Activated naive CD4-positive, alpha-beta T cell treated with anti-CD3 and anti-CD28 coated beads for 36 hours (primary cell): Measurements from ENCODE around the gene TSTD1. TPM values are rescaled to one million over a fixed set of nuclear protein-coding genes. Genes with fewer than 3 reads are reported as not detected.

Source experiments
- CTCF ChIA-PET: fragments of 350-600 bp; sonication (Branson Sonifier 250); formaldehyde crosslinking; loops from one replicate; lab custom pipeline; 2021; ENCODE audit warnings: antibody characterized with exemption; lab: Charles Lee
- DNase-seq: peaks from one replicate; pipeline ENCODE4 v3.0.0-alpha.2; 2020
- H3K27ac Mint-ChIP-seq: one replicate; pipeline ENCODE4 v1.8.0; 2021; ENCODE audit warnings: mild to moderate bottlenecking, mixed read lengths
- H3K27me3 Mint-ChIP-seq: one replicate; pipeline ENCODE4 v1.8.0; 2021; ENCODE audit warnings: low read depth, mixed read lengths
- H3K36me3 Mint-ChIP-seq: one replicate; pipeline ENCODE4 v1.8.0; 2021; ENCODE audit warnings: low read depth, mixed read lengths
- H3K4me1 Mint-ChIP-seq: one replicate; pipeline ENCODE4 v1.8.0; 2021; ENCODE audit warnings: low read depth, mixed read lengths
- H3K4me3 Mint-ChIP-seq: one replicate; pipeline ENCODE4 v1.8.0; 2021; ENCODE audit warnings: mild to moderate bottlenecking, moderate library complexity, mixed read lengths
- H3K9me3 Mint-ChIP-seq: one replicate; pipeline ENCODE4 v1.8.0; 2021; ENCODE audit warnings: mixed read lengths
- intact Hi-C: fragments of 100-400 bp; cut with micrococcal nuclease; formaldehyde crosslinking; loops from one replicate; pipeline ENCODE4 v1.15.1; 2023
- total RNA-seq, 2 experiments: library from RNA; stranded (reverse); gene quantifications; one replicate each; pipeline ENCODE4 v1.2.3, GENCODE V29; 2021

Gene TSTD1, protein sequence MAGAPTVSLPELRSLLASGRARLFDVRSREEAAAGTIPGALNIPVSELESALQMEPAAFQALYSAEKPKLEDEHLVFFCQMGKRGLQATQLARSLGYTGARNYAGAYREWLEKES
- total RNA-seq: 10 to 100 TPM; 50.3 to 51.5 TPM

GRCh38 chr1:161038523-161039153 is at the start of gene TSTD1:
Gene TSTD1 (minus strand): TSS chr1:161038964. CDS start chr1:161038889, 75 bp downstream.
- Mint-ChIP-seq H3K27ac (peak within 1 kb of the TSS; percentile 77), H3K4me3 (peak within 1 kb of the TSS; percentile 88), H3K4me1 (peaks cover 36% of the 10 kb centered on the region), H3K27me3 (no peaks in the 10 kb centered on the region), H3K36me3 (peaks cover 19% of the 10 kb centered on the region), H3K9me3 (no peaks in the 10 kb centered on the region)
- intact Hi-C loops: loop anchor here (1.0 to 2.0 kb wide), 3 partner anchors 18 to 60 kb away; partner anchors contain the start of genes F11R and KLHDC9
- DNase-seq: peak; percentile 92
- CTCF ChIA-PET: interaction anchor here (0.6 to 11.2 kb wide), 11 partner anchors 9 to 66 kb away, joined by 3 to 135 read pairs (median 3); partner anchors contain the start of genes F11R and KLHDC9

- no peaks in the 10 kb centered on the region for H3K27me3 Mint-ChIP-seq
- peaks cover 15% of the 10 kb centered on the region for H3K4me1 Mint-ChIP-seq
- no peaks in the 10 kb centered on the region for H3K9me3 Mint-ChIP-seq
- no peak overlapping the region for H3K27ac Mint-ChIP-seq
- no peak overlapping the region for H3K4me3 Mint-ChIP-seq
- H3K36me3 Mint-ChIP-seq: no peaks in the 10 kb centered on the region
- intact Hi-C loops: no loop called here
- no peak for DNase-seq
- CTCF ChIA-PET: interaction anchor here (0.8 to 2.0 kb wide), 3 partner anchors 15 to 24 kb away, joined by 3 to 11 read pairs (median 4); no protein-coding TSS in a partner anchor
These were observed 47.7 kb upstream of the TSTD1 start for GRCh38 chr1:161086457-161086856.

- H3K27ac Mint-ChIP-seq: no peak overlapping the region
- H3K4me3 Mint-ChIP-seq: no peak overlapping the region
- intact Hi-C loops: no loop called here
- peaks cover 7% of the 10 kb centered on the region for H3K4me1 Mint-ChIP-seq
- H3K27me3 Mint-ChIP-seq: no peaks in the 10 kb centered on the region
- no peak for DNase-seq
- CTCF ChIA-PET: interaction anchor here (0.8 to 1.3 kb wide), 2 partner anchors 12 kb away, joined by 3 to 6 read pairs; partner anchors contain the start of gene KLHDC9
- H3K36me3 Mint-ChIP-seq: no peaks in the 10 kb centered on the region
- no peaks in the 10 kb centered on the region for H3K9me3 Mint-ChIP-seq
These were observed 46.4 kb upstream of the TSTD1 start for GRCh38 chr1:161085165-161085564.

DNA sequence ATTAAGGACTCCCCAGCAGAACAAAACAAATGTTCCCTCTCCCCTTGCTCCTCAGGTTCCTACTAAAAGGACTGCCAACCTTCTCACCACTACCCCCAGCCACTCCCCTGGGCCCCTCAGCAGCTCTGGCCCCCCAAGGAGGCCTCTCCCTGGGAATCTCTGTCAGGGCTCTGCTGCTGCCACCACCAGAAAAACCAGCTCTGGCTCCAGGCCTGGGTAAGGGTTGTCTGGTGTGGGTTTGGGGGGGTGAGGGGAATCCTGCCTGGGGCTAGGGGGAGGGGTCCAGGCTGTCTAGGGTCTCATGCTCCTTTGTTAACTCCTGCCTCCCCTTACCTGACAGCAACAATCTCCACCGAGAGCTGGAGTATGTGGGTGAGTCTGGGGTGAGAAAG is 45.8 kb upstream of the TSTD1 start:
- no peak overlapping the region for H3K4me3 Mint-ChIP-seq
- H3K9me3 Mint-ChIP-seq: no peaks in the 10 kb centered on the region
- no peaks in the 10 kb centered on the region for H3K36me3 Mint-ChIP-seq
- no peak overlapping the region for H3K27ac Mint-ChIP-seq
- intact Hi-C loops: no loop called here
- H3K4me1 Mint-ChIP-seq: peaks cover 6% of the 10 kb centered on the region
- no peaks in the 10 kb centered on the region for H3K27me3 Mint-ChIP-seq
- CTCF ChIA-PET: interaction anchor here (0.6 to 1.3 kb wide), 6 partner anchors 11 to 575 kb away, joined by 3 to 6 read pairs (median 4); partner anchors contain the start of gene KLHDC9
- no peak for DNase-seq

DNA sequence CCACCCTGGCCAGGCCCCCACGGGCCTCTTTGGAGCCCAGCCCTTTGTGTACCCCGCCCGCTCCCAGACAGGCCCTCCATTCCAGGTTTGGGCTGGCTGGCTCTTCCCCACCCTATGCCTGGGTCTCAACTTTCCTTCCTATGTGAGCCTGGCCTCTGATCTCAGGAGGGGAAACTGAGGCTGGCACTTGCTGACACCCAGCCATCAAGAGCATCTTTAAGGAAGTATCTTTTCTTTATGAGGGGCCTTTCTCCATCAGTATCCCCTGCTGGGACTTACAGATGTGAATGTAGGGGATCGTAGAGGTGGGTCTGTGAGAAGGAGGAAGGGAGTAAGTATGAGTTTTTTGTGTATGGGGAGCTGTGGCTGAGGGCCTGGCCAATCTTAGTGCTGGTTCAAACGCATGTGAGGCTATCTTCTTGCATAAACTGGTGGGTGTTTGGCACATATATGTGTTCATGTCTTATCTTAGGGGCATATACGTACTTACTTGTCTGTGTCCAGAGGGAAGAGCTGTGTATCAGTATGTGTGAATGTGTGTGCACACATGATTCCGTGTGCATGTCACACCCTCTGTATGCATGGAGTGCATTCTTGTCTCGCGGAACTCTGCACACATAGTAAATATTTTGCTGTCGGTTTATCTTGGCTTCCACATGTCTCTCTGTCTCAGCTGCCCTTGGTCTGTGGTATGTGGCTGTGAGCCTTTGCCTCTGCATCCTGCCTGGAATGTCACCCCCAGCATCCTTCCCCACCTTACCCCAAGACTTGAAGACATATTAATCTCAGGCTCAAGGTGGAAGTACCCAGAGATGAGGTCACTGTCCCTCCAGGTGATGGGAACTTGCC is 45.2 kb upstream of the TSTD1 start:
- Mint-ChIP-seq H3K4me1 (peaks cover 5% of the 10 kb centered on the region), H3K4me3 (no peak overlapping the region), H3K9me3 (no peaks in the 10 kb centered on the region), H3K27ac (no peak overlapping the region), H3K27me3 (no peaks in the 10 kb centered on the region), H3K36me3 (no peaks in the 10 kb centered on the region)
- CTCF ChIA-PET: interaction anchor here (0.6 to 1.2 kb wide), 4 partner anchors 13 to 574 kb away, joined by 3 to 6 read pairs (median 4); no protein-coding TSS in a partner anchor
- no peak for DNase-seq
- intact Hi-C loops: no loop called here

DNA sequence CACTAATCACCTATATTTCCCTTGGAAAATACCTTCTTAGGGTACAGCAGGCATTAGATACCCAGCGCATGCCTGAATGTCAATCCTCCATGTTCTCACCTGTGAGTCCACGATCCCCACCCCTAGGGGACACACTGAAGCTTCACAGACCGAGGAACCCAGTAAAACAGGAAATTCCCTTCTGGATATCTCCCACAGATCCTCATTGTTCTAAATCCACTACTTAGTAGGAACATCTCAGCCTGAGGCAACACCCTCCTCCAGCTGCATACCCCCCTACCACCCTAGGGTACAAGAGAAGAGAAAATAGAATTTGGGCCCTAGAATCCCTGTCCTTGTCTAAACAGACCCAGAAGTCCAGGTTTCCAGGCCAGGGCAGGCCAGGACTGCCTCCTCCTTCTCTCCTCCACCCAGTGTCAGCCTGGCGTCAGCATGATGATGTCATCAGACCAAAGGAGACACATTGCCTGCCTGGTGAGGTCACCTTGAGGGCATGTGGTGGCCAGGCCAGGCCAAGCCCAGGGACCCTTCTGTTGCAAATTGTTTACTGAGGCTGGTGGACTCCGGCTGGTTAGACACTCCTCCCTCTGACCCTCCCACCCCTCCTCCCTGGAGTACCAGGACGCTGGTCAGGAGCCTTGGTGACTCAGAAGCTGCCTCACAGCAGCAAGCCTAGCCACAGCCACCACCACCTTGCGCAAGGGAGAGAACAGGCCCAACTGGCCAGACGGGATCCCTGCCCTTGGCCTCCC is 44.4 kb upstream of the TSTD1 start:
- CTCF ChIA-PET: interaction anchor here (1.2 kb wide), 1 partner anchor 14 kb away, joined by 6 read pairs; no protein-coding TSS in a partner anchor
- no peak overlapping the region for H3K27ac Mint-ChIP-seq
- H3K9me3 Mint-ChIP-seq: no peaks in the 10 kb centered on the region
- intact Hi-C loops: no loop called here
- no peak overlapping the region for H3K4me3 Mint-ChIP-seq
- peaks cover 4% of the 10 kb centered on the region for H3K4me1 Mint-ChIP-seq
- no peaks in the 10 kb centered on the region for H3K36me3 Mint-ChIP-seq
- H3K27me3 Mint-ChIP-seq: no peaks in the 10 kb centered on the region
- DNase-seq: no peak

DNA sequence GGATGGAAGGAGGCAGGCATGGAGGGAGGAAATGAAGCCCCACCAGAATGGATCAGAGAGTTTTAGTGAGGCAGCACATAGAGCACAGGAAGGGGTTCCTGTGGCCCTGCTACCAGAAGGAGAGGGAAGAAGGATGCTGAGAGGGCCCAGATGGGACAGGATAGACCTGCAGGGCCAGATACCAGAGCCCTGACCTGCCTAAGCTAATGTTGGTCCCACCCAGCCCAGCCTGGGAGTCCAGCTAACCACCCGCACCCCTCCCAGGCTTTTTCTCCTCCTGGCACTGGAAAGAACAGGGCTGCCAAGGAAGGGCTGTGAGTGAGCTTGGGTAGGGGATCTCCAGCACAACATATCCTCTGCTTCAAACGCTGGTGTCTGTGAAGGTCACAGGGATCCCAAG is 43.7 kb upstream of the TSTD1 start:
- no peaks in the 10 kb centered on the region for H3K9me3 Mint-ChIP-seq
- intact Hi-C loops: no loop called here
- no peak overlapping the region for H3K27ac Mint-ChIP-seq
- H3K4me3 Mint-ChIP-seq: no peak overlapping the region
- CTCF ChIA-PET: no interaction called here
- DNase-seq: no peak
- H3K36me3 Mint-ChIP-seq: no peaks in the 10 kb centered on the region
- no peaks in the 10 kb centered on the region for H3K27me3 Mint-ChIP-seq
- peaks cover 4% of the 10 kb centered on the region for H3K4me1 Mint-ChIP-seq

DNA sequence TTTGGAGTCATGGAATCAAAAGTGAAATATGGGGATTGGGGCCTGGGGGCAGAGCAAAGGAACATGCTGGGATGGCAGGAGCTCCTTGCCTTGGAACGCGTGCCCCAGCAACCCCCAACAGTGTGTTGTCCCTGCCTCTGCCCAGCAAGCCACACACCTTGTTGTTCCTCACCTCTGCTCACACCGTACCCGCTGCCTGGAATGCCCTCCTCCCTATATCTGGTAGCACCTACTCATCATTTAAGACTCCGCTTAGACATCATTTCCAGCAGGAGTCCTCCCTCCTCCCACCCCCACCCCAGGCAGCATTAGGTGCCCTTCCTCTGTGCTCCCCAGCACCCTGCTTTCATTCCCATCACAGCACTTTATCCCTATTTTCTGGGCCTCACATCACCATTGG is 42.8 kb upstream of the TSTD1 start:
- no peak for DNase-seq
- Mint-ChIP-seq H3K27me3 (no peaks in the 10 kb centered on the region), H3K36me3 (no peaks in the 10 kb centered on the region), H3K27ac (no peak overlapping the region), H3K4me3 (no peak overlapping the region), H3K4me1 (peaks cover 4% of the 10 kb centered on the region), H3K9me3 (no peaks in the 10 kb centered on the region)
- CTCF ChIA-PET: interaction anchor here (0.9 kb wide), 1 partner anchor 313 kb away, joined by 4 read pairs; no protein-coding TSS in a partner anchor
- intact Hi-C loops: no loop called here

DNA sequence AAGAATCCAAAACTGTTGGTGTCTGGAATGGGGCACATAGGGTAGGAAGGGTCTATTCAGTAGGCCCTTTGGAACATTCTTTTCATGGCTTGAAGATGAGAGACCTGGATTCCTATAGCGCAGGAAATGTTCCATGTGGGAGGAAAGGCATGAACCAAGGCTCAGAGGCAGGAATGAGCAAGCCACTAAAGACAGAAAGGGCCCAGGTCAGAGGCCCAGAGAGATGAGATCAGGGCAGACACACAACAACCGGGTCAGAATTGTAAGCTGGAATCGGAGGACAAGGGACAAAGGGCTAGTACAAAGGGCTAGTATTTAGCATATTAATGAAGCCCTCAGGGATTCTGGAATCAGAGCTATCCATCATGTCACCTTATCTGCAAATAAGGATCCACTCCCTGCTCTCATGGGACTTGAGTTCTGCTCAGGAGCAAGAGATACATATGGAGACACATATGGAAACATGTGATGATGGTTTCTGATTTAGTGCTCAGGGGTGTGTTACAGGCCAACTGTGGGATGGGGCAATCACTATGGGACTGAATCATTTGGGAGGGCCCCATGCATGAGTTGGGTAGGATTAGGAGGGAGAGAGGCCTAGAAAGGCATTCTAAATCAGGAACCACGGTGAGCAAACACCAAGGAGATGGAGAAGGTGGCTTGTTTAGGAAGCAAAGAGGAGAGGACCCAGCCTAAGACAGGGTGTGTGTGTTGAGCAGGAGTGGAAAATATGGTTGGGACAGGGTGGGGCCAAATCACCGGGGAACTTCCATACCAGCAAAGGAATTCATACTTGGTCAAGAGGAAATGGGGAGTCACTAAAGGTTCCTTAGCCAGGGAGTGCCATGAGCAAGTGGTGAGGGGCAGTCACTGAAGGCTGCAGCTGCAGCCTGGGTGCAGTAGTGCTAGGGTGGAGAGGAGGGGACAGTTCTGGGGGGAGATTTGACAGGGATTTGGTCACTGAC is 42.0 kb upstream of the TSTD1 start:
- no peak overlapping the region for H3K27ac Mint-ChIP-seq
- no peak for DNase-seq
- H3K9me3 Mint-ChIP-seq: no peaks in the 10 kb centered on the region
- H3K36me3 Mint-ChIP-seq: no peaks in the 10 kb centered on the region
- H3K4me1 Mint-ChIP-seq: peaks cover 4% of the 10 kb centered on the region
- no peak overlapping the region for H3K4me3 Mint-ChIP-seq
- intact Hi-C loops: no loop called here
- H3K27me3 Mint-ChIP-seq: no peaks in the 10 kb centered on the region
- CTCF ChIA-PET: interaction anchor here (0.9 kb wide), 1 partner anchor 312 kb away, joined by 4 read pairs; no protein-coding TSS in a partner anchor

- no peaks in the 10 kb centered on the region for H3K9me3 Mint-ChIP-seq
- H3K27me3 Mint-ChIP-seq: no peaks in the 10 kb centered on the region
- CTCF ChIA-PET: interaction anchor here (0.6 to 1.8 kb wide), 5 partner anchors 9 to 57 kb away, joined by 3 to 6 read pairs (median 4); partner anchors contain the start of genes ARHGAP30 and NECTIN4
- no peaks in the 10 kb centered on the region for H3K36me3 Mint-ChIP-seq
- no peak overlapping the region for H3K27ac Mint-ChIP-seq
- intact Hi-C loops: no loop called here
- H3K4me1 Mint-ChIP-seq: peaks cover 4% of the 10 kb centered on the region
- H3K4me3 Mint-ChIP-seq: no peak overlapping the region
- DNase-seq: no peak
These were observed 40.8 kb upstream of the TSTD1 start for GRCh38 chr1:161079436-161080110.
